Measurements from ENCODE around the gene TULP1.
"Not testable (repeated sequence)": the region's sequence is repeated elsewhere in the genome, so short reads cannot be mapped to it uniquely, and the experiment has no call there.

The TULP1 gene

GRCh38 chr6:35512740-35513139 lies at the start of gene TULP1:
Gene TULP1, minus strand, starts transcription at chr6:35512896. Its CDS starts 38 bp downstream, at chr6:35512858.
- no peak for DNase-seq (ENCODE audit: low spot score)

GRCh38 chr6:35562060-35562459 lies 49.4 kb upstream of the TULP1 start:
- DNase-seq (ENCODE audit: low spot score) = no peak

- no peak for DNase-seq (ENCODE audit: low spot score)
Measured at GRCh38 chr6:35561113-35561512, 48.4 kb upstream of the TULP1 start.

- DNase-seq (ENCODE audit: low spot score) = no peak
Measured at GRCh38 chr6:35558571-35558970, 45.9 kb upstream of the TULP1 start.

- no peak for DNase-seq (ENCODE audit: low spot score)
Measured at GRCh38 chr6:35557239-35557638, 44.5 kb upstream of the TULP1 start.

GRCh38 chr6:35554811-35555210 lies 42.1 kb upstream of the TULP1 start:
- DNase-seq (ENCODE audit: low spot score) = no peak

GRCh38 chr6:35553315-35553714 lies 40.6 kb upstream of the TULP1 start:
- DNase-seq (ENCODE audit: low spot score) = no peak

GRCh38 chr6:35552285-35552917 lies 39.7 kb upstream of the TULP1 start:
- DNase-seq (ENCODE audit: low spot score) = peak; percentile 55

- DNase-seq (ENCODE audit: low spot score) = no peak
Measured at GRCh38 chr6:35550437-35550836, 37.7 kb upstream of the TULP1 start.

GRCh38 chr6:35547676-35548075 lies 35.0 kb upstream of the TULP1 start:
- DNase-seq (ENCODE audit: low spot score) = no peak

GRCh38 chr6:35544769-35545361 lies 32.2 kb upstream of the TULP1 start:
- DNase-seq (ENCODE audit: low spot score) = no peak

GRCh38 chr6:35543459-35544193 lies 30.9 kb upstream of the TULP1 start:
- DNase-seq (ENCODE audit: low spot score) = no peak

GRCh38 chr6:35541836-35542235 lies 29.1 kb upstream of the TULP1 start:
- no peak for DNase-seq (ENCODE audit: low spot score)

- DNase-seq (ENCODE audit: low spot score) = no peak
Measured at GRCh38 chr6:35539223-35539622, 26.5 kb upstream of the TULP1 start.

- DNase-seq (ENCODE audit: low spot score) = not testable (repeated sequence)
Measured at GRCh38 chr6:35535847-35536246, 23.2 kb upstream of the TULP1 start.

- DNase-seq (ENCODE audit: low spot score) = no peak
Measured at GRCh38 chr6:35534407-35535170, 21.9 kb upstream of the TULP1 start.

- DNase-seq (ENCODE audit: low spot score) = no peak
Measured at GRCh38 chr6:35533981-35534380, 21.3 kb upstream of the TULP1 start.

GRCh38 chr6:35532126-35532525 lies 19.4 kb upstream of the TULP1 start:
- no peak for DNase-seq (ENCODE audit: low spot score)

GRCh38 chr6:35524380-35525020 lies 11.8 kb upstream of the TULP1 start:
- DNase-seq (ENCODE audit: low spot score) = no peak

GRCh38 chr6:35522660-35523658 lies 10.3 kb upstream of the TULP1 start:
- DNase-seq (ENCODE audit: low spot score) = peak; percentile 66

- no peak for DNase-seq (ENCODE audit: low spot score)
Measured at GRCh38 chr6:35522151-35522550, 9.5 kb upstream of the TULP1 start.
